K562 (cell line): ENCODE data around the gene GJD2. TPM values are rescaled to one million over a fixed set of nuclear protein-coding genes. Genes with fewer than 3 reads are reported as not detected.

ENCODE experiments used
- FOXP4 ChIP-seq: sonication (generic); formaldehyde crosslinking; IDR thresholded peaks from 2 replicates; pipeline ENCODE4 v1.8.0; 2022; ENCODE audit warnings: mild to moderate bottlenecking, missing genetic modification reagents, borderline replicate concordance
- FUS ChIP-seq: fragments of 200-400 bp; formaldehyde crosslinking; optimal IDR thresholded peaks from 2 replicates; pipeline ENCODE3; 2017; ENCODE audit warnings: low read depth, low read length
- MAZ ChIP-seq, 2 experiments: fragments of 450-650 bp in 1 of 2; sonication (generic) in 1 of 2; formaldehyde crosslinking; IDR thresholded peaks in 1 of 2; conservative IDR thresholded peaks in 1 of 2; 2 replicates each; pipeline versions ENCODE4 v1.4.0 to v1.5.0; 2020; ENCODE audit warnings: mild to moderate bottlenecking in 1 of 2, missing genetic modification reagents in 1 of 2
- RCOR1 ChIP-seq, 2 experiments: IDR thresholded peaks; 2 replicates each; pipeline ENCODE4 v1.6.1; 2012; ENCODE audit warnings: low read depth in 2 of 2, low read length in 2 of 2, borderline replicate concordance in 1 of 2, improper control_type of control experiment in 1 of 2
- REST ChIP-seq, 2 experiments: fragments of 450-650 bp; formaldehyde crosslinking in 1 of 2; IDR thresholded peaks; 2 replicates each; pipeline versions ENCODE4 v1.4.0 to v1.6.1; 2014 to 2020; ENCODE audit warnings: mild to moderate bottlenecking in 2 of 2, borderline replicate concordance in 1 of 2, low read depth in 1 of 2
- RFX1 ChIP-seq: fragments of 450-650 bp; IDR thresholded peaks from 2 replicates; pipeline ENCODE4 v1.6.1; 2016; ENCODE audit warnings: mild to moderate bottlenecking, moderate library complexity
- SMAD3 ChIP-seq: fragments of 450-650 bp; formaldehyde crosslinking; conservative IDR thresholded peaks from 2 replicates; pipeline ENCODE4 v1.4.0; 2020; ENCODE audit warnings: mild to moderate bottlenecking
- SMARCE1 ChIP-seq: fragments of 450-650 bp; IDR thresholded peaks from 2 replicates; pipeline ENCODE4 v1.7.1; 2016; ENCODE audit warnings: mild to moderate bottlenecking
- TRIM28 ChIP-seq: fragments of 450-650 bp; IDR thresholded peaks from 2 replicates; pipeline ENCODE4 v1.6.1; 2017
- polyA plus RNA-seq, 8 experiments: library from polyadenylated mRNA; depleted of rRNA in 4 of 8; stranded (reverse) in 5 of 8; unstranded in 3 of 8; fragments of >200 nt; fragmentation: Nextera tagmentation in 2 of 8; fragmentation: Illumina TruSeq in 1 of 8; extraction: Ambion mirVana in 2 of 8; extraction: Trizol in 1 of 8; gene quantifications; 2 replicates each; pipeline versions ENCODE4 v1.2.1 to v1.2.3, GENCODE V29; 2011 to 2014; ENCODE audit warnings: inconsistent platforms in 1 of 8, missing spikeins in 1 of 8
- total RNA-seq, 7 experiments: library from RNA; depleted of rRNA in 6 of 7; stranded (reverse); fragments of >200 nt in 6 of 7; fragmentation: Illumina TruSeq in 2 of 7; extraction: Trizol in 2 of 7; gene quantifications; 2 replicates each; pipeline versions ENCODE4 v1.2.1 to v1.2.3, GENCODE V29; 2011 to 2021; ENCODE audit warnings: low replicate concordance in 1 of 7
- TF ChIP-seq, protein P1 (sequence below), 2 experiments: fragments of 450-650 bp; conservative IDR thresholded peaks; 2 replicates each; pipeline ENCODE4 v1.6.1; 2017; ENCODE audit warnings: mild to moderate bottlenecking in 2 of 2, moderate library complexity in 2 of 2
- TF ChIP-seq, protein P2 (sequence below): fragments of 250-450 bp; sonication (Bioruptor Pico); IDR thresholded peaks from 2 replicates; pipeline ENCODE4 v1.8.0; 2022; ENCODE audit warnings: inconsistent platforms

Gene GJD2
- total and polyA plus RNA-seq, 9 of the 15 experiments (the other 6 are each of a cell fraction or from before 2014, with no cell fraction given) = not detected

DNA sequence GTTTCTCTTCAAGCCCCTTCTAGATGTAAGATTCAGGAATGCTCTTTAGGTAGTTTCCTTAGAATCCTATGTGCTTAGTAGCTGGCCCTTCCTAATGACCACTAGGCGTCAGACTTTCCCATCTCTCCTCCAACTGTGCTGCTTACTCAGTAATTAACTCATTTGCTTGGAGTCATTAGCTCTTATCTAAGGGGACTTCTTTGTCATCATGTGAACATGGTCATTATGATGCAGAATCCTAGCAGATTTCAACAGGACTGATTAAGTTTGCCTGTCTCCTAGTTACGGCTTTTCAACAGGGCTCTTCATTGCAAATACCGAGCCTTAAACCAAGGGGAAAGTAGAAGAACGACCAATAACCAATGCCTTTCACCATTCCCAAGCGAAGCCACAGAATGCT lies 46.4 kb downstream of the GJD2 start (continued):
- TF ChIP-seq SMARCE1 (no peak), MAZ (CRISPR knock-in tag; conservative IDR thresholded peaks at IDR 0.05 in 1 of 2, IDR thresholded peaks at IDR 0.05 in 1 of 2) (peak in 1 of 2 experiments; percentile 34; a peak in 1 of 4 replicates), REST (IDR thresholded peaks at IDR 0.05; ENCODE audit: borderline replicate concordance) (peak; percentile 82; the same call in 1 of the 2 replicates), REST (CRISPR knock-in tag; IDR thresholded peaks at IDR 0.05; ENCODE audit: low read depth) (no peak), TRIM28 (no peak), FOXP4 (CRISPR knock-in tag) (no peak), RCOR1 (IDR thresholded peaks at IDR 0.05; ENCODE audit: borderline replicate concordance in 1 of 2, low read depth in 2 of 2, low read length in 2 of 2) (0 out of 4 replicates have a peak, but pooled peaks of 1 of the 2 experiments have one; percentile 47), SMAD3 (CRISPR knock-in tag) (no peak), RFX1 (peak; percentile 60), FUS (no peak)
- TF ChIP-seq, protein P1, sequence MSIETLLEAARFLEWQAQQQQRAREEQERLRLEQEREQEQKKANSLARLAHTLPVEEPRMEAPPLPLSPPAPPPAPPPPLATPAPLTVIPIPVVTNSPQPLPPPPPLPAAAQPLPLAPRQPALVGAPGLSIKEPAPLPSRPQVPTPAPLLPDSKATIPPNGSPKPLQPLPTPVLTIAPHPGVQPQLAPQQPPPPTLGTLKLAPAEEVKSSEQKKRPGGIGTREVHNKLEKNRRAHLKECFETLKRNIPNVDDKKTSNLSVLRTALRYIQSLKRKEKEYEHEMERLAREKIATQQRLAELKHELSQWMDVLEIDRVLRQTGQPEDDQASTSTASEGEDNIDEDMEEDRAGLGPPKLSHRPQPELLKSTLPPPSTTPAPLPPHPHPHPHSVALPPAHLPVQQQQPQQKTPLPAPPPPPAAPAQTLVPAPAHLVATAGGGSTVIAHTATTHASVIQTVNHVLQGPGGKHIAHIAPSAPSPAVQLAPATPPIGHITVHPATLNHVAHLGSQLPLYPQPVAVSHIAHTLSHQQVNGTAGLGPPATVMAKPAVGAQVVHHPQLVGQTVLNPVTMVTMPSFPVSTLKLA (conservative IDR thresholded peaks at IDR 0.05) = 0 out of 4 replicates have a peak, but pooled peaks of 1 of the 2 experiments have one; percentile 27
- TF ChIP-seq, protein P2, sequence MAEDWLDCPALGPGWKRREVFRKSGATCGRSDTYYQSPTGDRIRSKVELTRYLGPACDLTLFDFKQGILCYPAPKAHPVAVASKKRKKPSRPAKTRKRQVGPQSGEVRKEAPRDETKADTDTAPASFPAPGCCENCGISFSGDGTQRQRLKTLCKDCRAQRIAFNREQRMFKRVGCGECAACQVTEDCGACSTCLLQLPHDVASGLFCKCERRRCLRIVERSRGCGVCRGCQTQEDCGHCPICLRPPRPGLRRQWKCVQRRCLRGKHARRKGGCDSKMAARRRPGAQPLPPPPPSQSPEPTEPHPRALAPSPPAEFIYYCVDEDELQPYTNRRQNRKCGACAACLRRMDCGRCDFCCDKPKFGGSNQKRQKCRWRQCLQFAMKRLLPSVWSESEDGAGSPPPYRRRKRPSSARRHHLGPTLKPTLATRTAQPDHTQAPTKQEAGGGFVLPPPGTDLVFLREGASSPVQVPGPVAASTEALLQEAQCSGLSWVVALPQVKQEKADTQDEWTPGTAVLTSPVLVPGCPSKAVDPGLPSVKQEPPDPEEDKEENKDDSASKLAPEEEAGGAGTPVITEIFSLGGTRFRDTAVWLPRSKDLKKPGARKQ = no peak
